Measurements from ENCODE around the gene TTLL5. TPM values are rescaled to one million over a fixed set of nuclear protein-coding genes. Genes with fewer than 3 reads are reported as not detected.

TTLL5 gene
- total RNA-seq, 4 donors from 2014 or later: 14.2 to 27.1 (median 21.2) TPM

DNA sequence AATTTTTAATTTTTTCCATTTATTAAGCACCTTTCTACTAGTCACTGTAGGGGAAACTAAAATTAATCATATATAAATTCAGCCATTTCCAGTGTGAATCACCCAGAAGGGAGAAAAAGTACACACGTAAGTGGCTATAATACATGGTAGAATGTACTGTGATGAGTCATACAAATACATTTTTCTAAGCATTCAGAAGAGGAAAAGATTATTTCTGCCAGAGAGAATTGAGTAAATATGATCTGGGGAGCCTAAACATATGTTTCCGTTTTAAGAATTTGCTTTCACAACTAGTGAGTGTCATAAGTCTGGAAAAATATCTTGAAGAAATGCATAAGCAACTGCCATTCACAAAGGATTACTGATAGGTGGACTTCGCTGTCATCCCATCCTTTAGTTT, 218.0 kb downstream of the TTLL5 start:
- no peak overlapping the region for H3K4me3 ChIP-seq
- 45 to 47% methylated on average over 3 of the region's 3 CpGs for WGBS, 2 donors
- DNase-seq: no peak
- H3K36me3 ChIP-seq: peaks cover 0 to 14% (median 0%) of the 10 kb centered on the region in 3 donors
- H3K4me1 ChIP-seq: peaks cover 0 to 9% (median 3%) of the 10 kb centered on the region in 3 donors
- no peaks in the 10 kb centered on the region for H3K9me3 ChIP-seq
- no peak overlapping the region for H3K27ac ChIP-seq
- H3K27me3 ChIP-seq: no peaks in the 10 kb centered on the region
- no peak for TF ChIP-seq POLR2A (IDR thresholded peaks at IDR 0.05)
- TF ChIP-seq, protein P1, sequence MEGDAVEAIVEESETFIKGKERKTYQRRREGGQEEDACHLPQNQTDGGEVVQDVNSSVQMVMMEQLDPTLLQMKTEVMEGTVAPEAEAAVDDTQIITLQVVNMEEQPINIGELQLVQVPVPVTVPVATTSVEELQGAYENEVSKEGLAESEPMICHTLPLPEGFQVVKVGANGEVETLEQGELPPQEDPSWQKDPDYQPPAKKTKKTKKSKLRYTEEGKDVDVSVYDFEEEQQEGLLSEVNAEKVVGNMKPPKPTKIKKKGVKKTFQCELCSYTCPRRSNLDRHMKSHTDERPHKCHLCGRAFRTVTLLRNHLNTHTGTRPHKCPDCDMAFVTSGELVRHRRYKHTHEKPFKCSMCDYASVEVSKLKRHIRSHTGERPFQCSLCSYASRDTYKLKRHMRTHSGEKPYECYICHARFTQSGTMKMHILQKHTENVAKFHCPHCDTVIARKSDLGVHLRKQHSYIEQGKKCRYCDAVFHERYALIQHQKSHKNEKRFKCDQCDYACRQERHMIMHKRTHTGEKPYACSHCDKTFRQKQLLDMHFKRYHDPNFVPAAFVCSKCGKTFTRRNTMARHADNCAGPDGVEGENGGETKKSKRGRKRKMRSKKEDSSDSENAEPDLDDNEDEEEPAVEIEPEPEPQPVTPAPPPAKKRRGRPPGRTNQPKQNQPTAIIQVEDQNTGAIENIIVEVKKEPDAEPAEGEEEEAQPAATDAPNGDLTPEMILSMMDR (IDR thresholded peaks at IDR 0.05): no peak
- intact Hi-C loops (cut with DNase I): no loop called here

DNA sequence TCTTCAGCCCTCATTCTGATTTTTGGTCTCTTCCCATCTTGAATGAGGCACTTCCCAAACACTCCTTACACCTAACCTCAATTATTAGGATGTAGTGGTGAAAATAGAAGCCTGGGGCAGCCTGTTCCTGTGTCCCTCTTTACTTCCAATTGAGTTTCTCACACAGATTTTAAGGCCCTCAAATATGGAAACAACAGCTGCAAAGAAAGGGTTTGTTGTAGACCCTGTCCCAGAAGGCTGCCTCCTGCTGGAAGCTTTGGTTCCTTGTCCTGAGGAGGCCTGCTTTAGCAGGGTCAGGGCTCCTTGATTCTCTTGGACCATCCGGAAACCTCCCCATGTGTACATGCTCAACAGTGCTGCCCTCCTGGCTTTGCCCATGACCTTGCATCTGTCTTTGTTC, 219.5 kb downstream of the TTLL5 start:
- H3K9me3 ChIP-seq: no peaks in the 10 kb centered on the region
- intact Hi-C loops (cut with DNase I): no loop called here
- H3K27ac ChIP-seq: no peak overlapping the region
- H3K36me3 ChIP-seq: peaks cover 0 to 27% (median 0%) of the 10 kb centered on the region in 3 donors
- H3K4me1 ChIP-seq: peaks cover 0 to 9% (median 3%) of the 10 kb centered on the region in 3 donors
- no peak overlapping the region for H3K4me3 ChIP-seq
- no peak for DNase-seq
- TF ChIP-seq POLR2A (IDR thresholded peaks at IDR 0.05): no peak
- TF ChIP-seq, protein P1 (IDR thresholded peaks at IDR 0.05): no peak
- WGBS, 2 donors: 86 to 100% methylated on average over 1 of the region's 1 CpG
- no peaks in the 10 kb centered on the region for H3K27me3 ChIP-seq

DNA sequence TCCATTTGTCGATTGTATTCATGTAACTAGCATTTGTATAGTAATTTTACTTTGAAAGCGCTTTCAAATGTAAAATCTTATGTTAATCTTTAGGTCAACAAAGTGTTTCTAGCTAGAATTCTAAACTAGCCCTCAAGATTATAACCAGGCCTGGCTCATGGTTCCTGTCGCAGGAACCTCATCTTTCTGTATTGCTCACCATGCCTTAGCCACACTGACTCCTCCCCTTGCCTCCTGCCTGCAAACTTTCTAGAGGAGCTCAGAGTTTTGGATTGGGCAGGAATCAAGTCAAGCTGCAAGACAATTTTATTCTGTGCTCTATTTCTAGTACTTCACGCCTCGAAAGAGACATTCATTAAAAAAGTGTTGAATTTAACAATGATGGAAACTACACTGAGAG, 220.9 kb downstream of the TTLL5 start:
- H3K4me3 ChIP-seq: no peak overlapping the region
- H3K36me3 ChIP-seq: peaks cover 0 to 27% (median 0%) of the 10 kb centered on the region in 3 donors
- no peak for DNase-seq
- peaks cover 0 to 6% (median 0%) of the 10 kb centered on the region in 3 donors for H3K4me1 ChIP-seq
- no peak overlapping the region for H3K27ac ChIP-seq
- H3K27me3 ChIP-seq: no peaks in the 10 kb centered on the region
- H3K9me3 ChIP-seq: no peaks in the 10 kb centered on the region
- TF ChIP-seq POLR2A (IDR thresholded peaks at IDR 0.05): no peak
- TF ChIP-seq, protein P1 (IDR thresholded peaks at IDR 0.05): no peak
- WGBS, 2 donors: 90 to 96% methylated on average over 5 of the region's 5 CpGs
- intact Hi-C loops (cut with DNase I): no loop called here

DNA sequence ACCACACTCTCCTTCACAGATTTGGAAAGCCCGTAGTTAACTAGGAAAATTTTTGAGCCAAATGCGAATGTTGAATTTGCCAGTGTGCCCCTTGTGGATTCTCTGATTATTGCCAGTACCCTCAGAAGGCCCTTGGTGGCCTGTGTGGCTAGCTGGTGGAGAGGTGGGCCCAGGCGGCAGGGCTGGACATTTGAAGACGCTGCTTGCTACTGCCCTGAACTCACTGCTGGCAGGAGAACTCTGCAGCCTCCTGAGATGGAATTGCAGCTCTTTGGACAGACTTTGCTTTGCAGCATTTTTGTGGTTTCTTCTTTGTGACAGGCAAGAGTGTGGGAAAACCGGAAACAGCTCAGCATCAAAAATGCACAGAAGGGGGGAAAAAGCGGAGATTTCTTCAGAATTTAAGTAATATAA, 223.2 kb downstream of the TTLL5 start:
- Histone ChIP-seq H3K9me3 (no peaks in the 10 kb centered on the region), H3K4me3 (no peak overlapping the region), H3K36me3 (peaks cover 0 to 27% (median 0%) of the 10 kb centered on the region in 3 donors), H3K4me1 (peaks cover 0 to 4% (median 0%) of the 10 kb centered on the region in 3 donors), H3K27me3 (no peaks in the 10 kb centered on the region), H3K27ac (no peak overlapping the region)
- 78 to 82% methylated on average over 6 of the region's 6 CpGs for whole genome bisulfite sequencing, 2 donors
- intact Hi-C loops (cut with DNase I): no loop called here
- DNase-seq: no peak
- TF ChIP-seq, protein P1 (IDR thresholded peaks at IDR 0.05): no peak
- no peak for TF ChIP-seq POLR2A (IDR thresholded peaks at IDR 0.05)

DNA sequence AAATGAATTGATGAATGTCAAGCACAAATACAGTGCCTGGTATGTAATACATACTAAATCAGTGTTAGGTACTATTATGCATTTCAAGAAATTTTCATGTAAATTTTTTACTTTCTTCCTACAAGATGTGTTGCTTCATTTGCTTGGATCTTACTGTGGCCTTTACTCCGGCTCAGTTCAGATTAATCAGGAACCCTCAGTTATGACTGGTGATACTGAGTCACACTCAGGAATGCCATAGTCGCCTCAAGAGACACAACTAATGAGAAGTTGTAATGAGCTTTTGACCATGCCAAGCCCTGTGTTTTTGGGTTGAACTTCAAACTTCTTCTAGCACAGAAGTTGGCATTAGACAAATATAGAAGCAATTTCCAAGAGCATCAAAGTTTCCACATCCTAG, 224.8 kb downstream of the TTLL5 start:
- DNase-seq: no peak
- TF ChIP-seq, protein P1 (IDR thresholded peaks at IDR 0.05): no peak
- TF ChIP-seq POLR2A (IDR thresholded peaks at IDR 0.05): no peak
- Histone ChIP-seq H3K4me3 (no peak overlapping the region), H3K27ac (peak overlapping the region in 1 of 4 donors; percentile 3), H3K27me3 (no peaks in the 10 kb centered on the region), H3K4me1 (peaks cover 0 to 4% (median 0%) of the 10 kb centered on the region in 3 donors), H3K9me3 (no peaks in the 10 kb centered on the region), H3K36me3 (peaks cover 0 to 27% (median 0%) of the 10 kb centered on the region in 3 donors)
- intact Hi-C loops (cut with DNase I): no loop called here
- 36 to 62% methylated on average over 2 of the region's 2 CpGs for WGBS, 2 donors
